Retinal pigment epithelial cell (primary cell): ENCODE results near the gene MYOG.
A peak's percentile ranks its signal among the peaks of the same experiment; 100 is the strongest.

Experiments used
- DNase-seq: peaks from one replicate; pipeline ENCODE4 v3.0.0-alpha.2; 2010; ENCODE audit warnings: low read depth
- H3K4me3 ChIP-seq: 2 replicates; pipeline ENCODE4 v1.5.1; 2011; ENCODE audit warnings: mild to moderate bottlenecking, low read length, control low read depth, moderate library complexity
- TF ChIP-seq, protein P1 (sequence below): conservative IDR thresholded peaks from 2 replicates; pipeline ENCODE4 v1.5.1; 2011; ENCODE audit warnings: low read depth, low read length, control low read depth, inconsistent platforms

Gene MYOG

DNA sequence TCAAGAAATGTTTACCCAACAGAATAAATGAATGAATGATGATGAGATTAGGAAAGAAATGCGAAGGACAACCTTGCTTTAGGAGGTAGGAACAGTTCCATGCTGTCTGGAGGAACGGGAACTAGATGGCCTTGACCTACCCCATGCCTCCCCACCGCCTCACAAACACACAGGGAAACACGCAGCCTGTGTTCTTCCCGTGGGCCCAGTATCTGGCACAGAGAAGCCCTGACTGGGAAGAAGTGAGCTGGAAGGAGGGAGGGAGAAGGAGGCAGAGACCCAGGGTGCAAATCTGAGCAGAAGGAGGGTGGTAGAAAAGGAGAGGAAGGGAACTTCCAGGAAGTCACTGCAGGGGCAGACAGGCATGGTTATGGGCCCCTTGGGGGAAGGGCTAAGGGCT, 38.2 kb upstream of the MYOG start:
- TF ChIP-seq, protein P1, sequence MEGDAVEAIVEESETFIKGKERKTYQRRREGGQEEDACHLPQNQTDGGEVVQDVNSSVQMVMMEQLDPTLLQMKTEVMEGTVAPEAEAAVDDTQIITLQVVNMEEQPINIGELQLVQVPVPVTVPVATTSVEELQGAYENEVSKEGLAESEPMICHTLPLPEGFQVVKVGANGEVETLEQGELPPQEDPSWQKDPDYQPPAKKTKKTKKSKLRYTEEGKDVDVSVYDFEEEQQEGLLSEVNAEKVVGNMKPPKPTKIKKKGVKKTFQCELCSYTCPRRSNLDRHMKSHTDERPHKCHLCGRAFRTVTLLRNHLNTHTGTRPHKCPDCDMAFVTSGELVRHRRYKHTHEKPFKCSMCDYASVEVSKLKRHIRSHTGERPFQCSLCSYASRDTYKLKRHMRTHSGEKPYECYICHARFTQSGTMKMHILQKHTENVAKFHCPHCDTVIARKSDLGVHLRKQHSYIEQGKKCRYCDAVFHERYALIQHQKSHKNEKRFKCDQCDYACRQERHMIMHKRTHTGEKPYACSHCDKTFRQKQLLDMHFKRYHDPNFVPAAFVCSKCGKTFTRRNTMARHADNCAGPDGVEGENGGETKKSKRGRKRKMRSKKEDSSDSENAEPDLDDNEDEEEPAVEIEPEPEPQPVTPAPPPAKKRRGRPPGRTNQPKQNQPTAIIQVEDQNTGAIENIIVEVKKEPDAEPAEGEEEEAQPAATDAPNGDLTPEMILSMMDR = no peak
- no peak overlapping the region for H3K4me3 ChIP-seq
- DNase-seq = no peak

DNA sequence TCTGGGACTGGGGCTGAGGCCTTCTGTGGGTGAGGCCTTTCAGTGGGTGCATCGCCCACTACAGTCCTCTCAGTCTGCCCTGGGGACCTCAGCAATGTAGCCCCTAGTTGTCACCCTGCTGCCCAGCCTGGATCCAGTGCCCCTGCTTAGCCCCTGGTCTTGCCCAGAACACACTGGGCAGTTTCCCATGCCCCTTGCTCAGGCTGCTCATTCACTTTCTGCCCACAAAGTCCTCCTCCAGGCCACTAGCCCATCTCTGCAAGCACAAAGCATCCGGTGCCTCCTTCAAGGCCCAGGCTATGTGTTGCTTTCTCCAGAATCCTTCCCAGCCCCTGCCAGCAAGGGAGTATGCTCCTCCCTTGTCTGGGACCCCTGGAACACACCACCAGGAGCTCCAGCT, 36.3 kb upstream of the MYOG start:
- H3K4me3 ChIP-seq = no peak overlapping the region
- TF ChIP-seq, protein P1 = no peak
- no peak for DNase-seq

DNA sequence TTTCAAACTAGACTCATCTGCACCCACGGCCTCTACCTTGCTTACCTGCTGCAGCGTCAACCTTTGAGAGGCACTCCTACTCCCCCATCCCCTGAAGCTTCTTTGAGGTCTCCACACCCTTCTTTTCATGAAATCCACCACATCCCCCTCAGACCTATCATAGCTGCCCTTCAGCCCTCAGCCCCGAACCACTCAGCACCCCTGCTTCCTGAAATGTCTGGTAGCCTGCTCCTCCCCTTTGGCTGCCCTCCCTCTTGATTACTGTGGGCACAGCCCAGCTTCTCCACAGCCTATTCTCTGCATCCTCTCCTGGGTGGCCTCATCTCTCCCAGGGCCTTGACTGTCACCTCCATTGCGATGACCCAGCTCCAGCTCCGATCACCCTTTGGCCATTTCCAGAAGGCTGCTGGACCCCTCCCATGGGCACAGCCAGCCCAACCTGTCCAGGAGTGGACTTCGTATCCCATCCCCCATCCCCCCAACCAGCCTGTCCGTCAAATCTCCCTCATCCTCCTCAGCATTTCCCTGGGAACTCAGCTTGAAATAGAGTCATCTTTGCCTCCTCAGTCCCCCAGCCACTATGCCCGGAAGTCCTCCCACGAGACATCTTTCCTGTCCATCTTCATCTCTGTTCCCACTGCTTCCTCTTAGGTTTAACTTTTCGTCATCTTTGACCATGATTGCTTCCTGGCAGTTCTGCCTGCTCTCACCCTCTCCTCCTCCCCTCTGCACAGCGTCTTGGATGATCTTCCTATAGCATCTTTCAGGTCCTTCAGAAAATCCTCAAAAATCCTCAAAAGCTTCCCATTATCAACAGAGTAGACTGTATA, 35.6 kb upstream of the MYOG start:
- TF ChIP-seq, protein P1 = no peak
- no peak for DNase-seq

DNA sequence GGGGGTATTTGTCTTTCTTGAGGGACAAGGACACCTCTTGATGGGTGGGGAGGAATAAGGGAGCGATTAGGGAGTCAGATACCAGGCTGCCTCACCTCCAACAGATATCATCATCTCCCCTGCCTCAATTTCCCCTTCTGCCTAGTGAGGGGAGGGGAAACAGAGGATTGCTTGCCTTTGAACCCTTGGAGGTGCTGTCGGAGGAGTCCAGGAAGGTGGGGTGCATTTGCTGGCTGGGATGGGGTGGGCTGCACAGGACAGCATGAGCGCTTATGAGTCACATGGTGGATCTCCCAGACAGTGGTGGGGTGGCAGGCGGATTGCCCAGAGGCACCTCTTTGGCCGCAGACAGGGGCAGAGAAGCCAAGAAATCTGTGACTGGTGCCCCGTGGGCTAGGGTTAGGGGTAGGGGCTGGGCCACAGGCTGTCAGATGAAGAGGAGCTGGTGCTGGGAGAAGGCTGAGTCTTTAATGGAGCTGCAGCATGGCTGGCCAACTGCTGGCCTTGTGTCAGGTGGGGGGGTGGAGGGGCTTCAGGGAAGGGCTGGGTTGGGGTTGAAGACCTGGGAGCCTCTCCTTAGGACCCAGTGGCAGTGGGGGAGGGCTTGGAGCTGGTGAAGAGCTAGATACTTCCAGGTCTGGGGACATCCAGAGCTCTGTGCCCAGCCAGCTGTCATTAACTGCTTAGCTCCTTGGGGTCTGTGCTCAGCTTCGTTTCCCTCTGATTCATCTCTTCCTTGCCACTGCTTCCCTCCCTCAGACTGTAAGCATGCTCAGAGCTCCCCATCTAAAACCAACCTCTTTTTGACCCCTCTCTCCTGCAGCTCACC, 34.7 kb upstream of the MYOG start:
- H3K4me3 ChIP-seq = no peak overlapping the region
- TF ChIP-seq, protein P1 = no peak
- DNase-seq = no peak

More for the DNA sequence above, 35.6 kb upstream of the MYOG start:
- H3K4me3 ChIP-seq = no peak overlapping the region

DNA sequence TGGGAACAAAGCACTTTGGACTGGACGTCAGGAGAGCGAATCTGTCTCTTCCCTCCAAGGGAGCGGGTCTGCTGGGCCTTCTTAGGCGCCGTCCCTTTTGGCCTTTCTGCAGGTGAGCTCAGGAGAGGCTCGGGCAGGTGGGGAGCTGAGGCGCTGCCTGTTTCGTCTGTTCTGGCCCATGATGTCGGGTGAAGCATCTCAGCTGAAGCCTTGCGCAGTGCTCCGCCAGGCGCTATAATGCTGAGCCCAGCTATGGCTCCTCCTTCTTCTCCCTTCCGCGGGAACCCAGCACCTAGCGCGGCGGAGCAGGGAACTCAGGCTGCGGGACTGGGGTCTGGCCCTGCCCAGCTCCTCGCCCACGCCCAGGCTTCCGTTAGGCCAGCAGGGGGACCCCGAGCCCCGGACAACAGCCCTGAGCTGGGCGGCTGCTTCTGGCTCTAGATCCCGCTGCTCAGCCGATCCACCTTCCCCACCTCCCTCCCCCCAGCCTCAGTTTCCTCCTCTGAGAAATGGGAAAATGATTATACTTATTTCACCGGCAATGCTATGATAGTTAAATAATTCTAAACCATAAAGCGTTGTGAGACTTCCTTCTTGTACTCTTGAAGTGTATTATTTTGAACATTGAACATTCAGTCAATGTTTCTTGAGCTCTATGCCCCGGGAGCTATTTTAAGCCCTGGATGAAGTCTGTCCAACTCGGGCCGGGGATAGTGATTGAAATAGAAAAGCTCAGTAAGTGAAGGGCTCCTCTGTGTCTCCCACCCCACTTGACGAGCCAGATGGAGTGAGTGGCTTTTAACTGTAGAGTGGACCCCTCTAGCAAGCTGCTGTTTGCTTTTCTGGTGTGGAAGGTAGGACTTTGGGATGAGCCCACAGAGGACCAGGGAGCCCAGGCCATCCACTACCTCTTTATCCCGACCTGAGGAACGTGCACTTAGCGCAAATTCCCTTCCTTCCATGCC, 32.1 kb upstream of the MYOG start:
- no peak for DNase-seq
- TF ChIP-seq, protein P1 = peak; percentile 85
- H3K4me3 ChIP-seq = no peak overlapping the region

DNA sequence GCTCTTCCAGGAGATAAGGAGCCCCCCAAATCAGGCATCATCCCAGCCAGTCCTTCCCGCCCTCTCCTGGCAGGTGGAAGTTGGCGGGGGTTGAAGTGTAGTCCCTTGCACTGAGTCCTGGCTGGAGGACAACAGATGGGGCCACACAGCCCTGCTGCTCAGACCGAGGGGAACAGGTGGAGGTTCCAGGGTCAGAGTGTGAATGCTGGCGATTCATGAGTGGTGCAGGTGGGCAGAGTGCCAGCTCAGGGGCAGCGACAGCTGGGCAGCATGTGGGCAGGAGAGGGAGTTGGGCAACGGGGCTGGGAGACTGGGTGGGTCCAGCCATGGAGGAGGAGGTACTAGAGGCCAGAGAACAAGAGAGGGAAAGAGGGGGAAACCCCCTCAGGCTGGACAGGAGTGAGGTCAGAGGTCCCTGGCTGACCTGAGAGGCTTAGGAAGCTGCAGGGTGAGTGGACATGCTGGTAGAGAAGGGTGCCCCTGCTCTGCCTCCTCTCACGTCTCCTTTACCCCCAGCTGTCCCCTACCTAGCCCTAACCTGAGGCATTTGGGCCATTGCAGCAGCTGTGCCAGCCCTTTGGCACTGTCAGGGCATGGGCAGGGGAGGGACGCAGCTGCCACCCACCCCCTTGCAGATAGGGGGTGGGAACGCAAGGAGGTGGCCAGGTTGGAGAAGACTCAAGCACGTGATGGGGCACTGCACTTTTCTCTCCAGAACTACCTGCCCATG, 30.4 kb upstream of the MYOG start:
- TF ChIP-seq, protein P1 = no peak
- DNase-seq = no peak
- no peak overlapping the region for H3K4me3 ChIP-seq
